DND-41 (cell line): ENCODE measurements around the gene CYB561.

Experiments
- ATAC-seq: fragments of 200-7000 bp; cut with Tn5 transposase; 3 replicates; pipeline ENCODE4 v1.9.1; 2021; ENCODE audit warnings: low read depth; ENCODE audit not compliant: insufficient read depth
- DNase-seq: peaks from one replicate; pipeline ENCODE4 v3.0.0-alpha.2; 2020
- H2AFZ ChIP-seq: 2 replicates; pipeline ENCODE4 v1.6.0; 2012; ENCODE audit warnings: low read depth, low read length
- H3K27ac ChIP-seq: 2 replicates; pipeline ENCODE4 v1.5.1; 2012; ENCODE audit warnings: low read length, inconsistent platforms
- H3K27me3 ChIP-seq: fragments of 200-600 bp; sonication (generic); 2 replicates; pipeline ENCODE4 v1.6.0; 2012; ENCODE audit warnings: low read length, mild to moderate bottlenecking, inconsistent platforms; ENCODE audit not compliant: insufficient read depth, poor library complexity
- H3K36me3 ChIP-seq: 2 replicates; pipeline ENCODE4 v1.5.1; 2012; ENCODE audit warnings: low read length, inconsistent platforms; ENCODE audit not compliant: insufficient read depth
- H3K4me1 ChIP-seq: 2 replicates; pipeline ENCODE4 v1.5.1; 2012; ENCODE audit warnings: mild to moderate bottlenecking, low read length; ENCODE audit not compliant: insufficient read depth
- H3K4me2 ChIP-seq: 2 replicates; pipeline ENCODE4 v1.6.0; 2012; ENCODE audit warnings: mild to moderate bottlenecking, moderate library complexity, low read length, inconsistent platforms; ENCODE audit not compliant: insufficient read depth
- H3K4me3 ChIP-seq, 2 experiments: fragments of 200-600 bp in 1 of 2; shearing (Covaris generic) in 1 of 2; 2 replicates each; pipeline ENCODE4 v1.5.1; 2012 to 2016; ENCODE audit warnings: inconsistent platforms in 2 of 2, low read length in 2 of 2, mild to moderate bottlenecking in 2 of 2, low read depth in 1 of 2, moderate library complexity in 1 of 2
- H3K79me2 ChIP-seq: 2 replicates; pipeline ENCODE4 v1.6.0; 2012; ENCODE audit warnings: low read length, inconsistent platforms; ENCODE audit not compliant: insufficient read depth
- H3K9ac ChIP-seq: 2 replicates; pipeline ENCODE4 v1.6.0; 2012; ENCODE audit warnings: low read depth, mild to moderate bottlenecking, inconsistent platforms, low read length, moderate library complexity
- H3K9me3 ChIP-seq: 2 replicates; pipeline ENCODE4 v1.5.1; 2012; ENCODE audit warnings: low read length, moderate library complexity, mild to moderate bottlenecking, inconsistent platforms; ENCODE audit not compliant: insufficient read depth, severe bottlenecking
- H4K20me1 ChIP-seq: 2 replicates; pipeline ENCODE4 v1.6.0; 2012; ENCODE audit warnings: low read length; ENCODE audit not compliant: insufficient read depth
- EZH2 ChIP-seq: IDR thresholded peaks from 3 replicates; pipeline ENCODE4 v1.6.1; 2012; ENCODE audit warnings: borderline replicate concordance, low read depth, mild to moderate bottlenecking, moderate library complexity, low read length, inconsistent platforms; ENCODE audit not compliant: severe bottlenecking
- TF ChIP-seq, protein P1 (sequence below): IDR thresholded peaks from 2 replicates; pipeline ENCODE4 v1.5.1; 2012; ENCODE audit warnings: borderline replicate concordance, low read length, moderate library complexity, mild to moderate bottlenecking; ENCODE audit not compliant: poor library complexity, severe bottlenecking; ENCODE audit errors: extremely low read depth

The CYB561 gene

DNA sequence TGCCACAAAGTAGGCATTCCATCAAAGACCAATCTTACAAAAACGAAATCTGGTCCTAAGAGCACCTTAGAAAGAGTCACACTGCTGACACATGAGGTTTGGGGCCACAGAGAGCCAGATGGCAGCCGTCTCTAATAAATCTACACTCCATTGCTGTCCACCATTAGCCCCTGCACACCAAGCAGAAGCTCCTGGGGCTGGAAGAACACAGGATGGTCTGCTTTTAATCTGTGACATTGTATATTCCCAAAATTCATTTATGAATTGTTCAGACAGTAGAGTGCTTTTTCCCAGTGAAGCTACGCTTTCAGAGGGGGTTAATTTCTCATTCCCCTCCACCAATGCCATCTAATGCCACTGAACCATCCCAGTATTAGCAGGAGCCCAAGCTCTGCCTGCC, 1.6 kb downstream of the CYB561 start:
- Histone ChIP-seq H2AFZ (no peak overlapping the region), H3K9ac (no peak overlapping the region), H3K4me3 (no peak overlapping the region), H3K36me3 (no peaks in the 10 kb centered on the region), H3K9me3 (no peaks in the 10 kb centered on the region), H3K4me2 (no peak overlapping the region), H3K27me3 (no peaks in the 10 kb centered on the region), H4K20me1 (no peaks in the 10 kb centered on the region), H3K27ac (no peak overlapping the region), H3K4me1 (peaks cover 6% of the 10 kb centered on the region), H3K79me2 (no peaks in the 10 kb centered on the region)
- TF ChIP-seq, protein P1, sequence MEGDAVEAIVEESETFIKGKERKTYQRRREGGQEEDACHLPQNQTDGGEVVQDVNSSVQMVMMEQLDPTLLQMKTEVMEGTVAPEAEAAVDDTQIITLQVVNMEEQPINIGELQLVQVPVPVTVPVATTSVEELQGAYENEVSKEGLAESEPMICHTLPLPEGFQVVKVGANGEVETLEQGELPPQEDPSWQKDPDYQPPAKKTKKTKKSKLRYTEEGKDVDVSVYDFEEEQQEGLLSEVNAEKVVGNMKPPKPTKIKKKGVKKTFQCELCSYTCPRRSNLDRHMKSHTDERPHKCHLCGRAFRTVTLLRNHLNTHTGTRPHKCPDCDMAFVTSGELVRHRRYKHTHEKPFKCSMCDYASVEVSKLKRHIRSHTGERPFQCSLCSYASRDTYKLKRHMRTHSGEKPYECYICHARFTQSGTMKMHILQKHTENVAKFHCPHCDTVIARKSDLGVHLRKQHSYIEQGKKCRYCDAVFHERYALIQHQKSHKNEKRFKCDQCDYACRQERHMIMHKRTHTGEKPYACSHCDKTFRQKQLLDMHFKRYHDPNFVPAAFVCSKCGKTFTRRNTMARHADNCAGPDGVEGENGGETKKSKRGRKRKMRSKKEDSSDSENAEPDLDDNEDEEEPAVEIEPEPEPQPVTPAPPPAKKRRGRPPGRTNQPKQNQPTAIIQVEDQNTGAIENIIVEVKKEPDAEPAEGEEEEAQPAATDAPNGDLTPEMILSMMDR: no peak
- TF ChIP-seq EZH2: no peak
- ATAC-seq (no peak), DNase-seq (no peak)

DNA sequence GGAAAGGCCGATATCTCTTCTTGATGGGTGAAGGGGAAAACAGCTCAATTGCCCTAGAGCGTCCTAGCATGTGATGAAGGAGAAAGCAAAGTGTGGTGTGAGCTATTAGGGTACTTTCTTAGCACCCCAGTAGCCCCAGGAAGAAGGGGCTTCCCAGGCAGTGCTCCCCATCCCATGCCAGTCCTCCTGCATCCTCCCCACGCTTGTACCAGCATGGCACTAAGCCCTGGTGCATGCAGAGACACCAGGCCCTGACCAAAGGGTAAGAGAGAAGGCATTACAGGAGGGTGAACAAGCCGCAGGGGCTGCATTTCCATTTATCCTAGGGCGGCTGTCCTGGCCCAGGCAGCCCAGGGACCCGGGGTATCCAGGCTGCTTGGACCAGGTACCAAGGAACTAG, 3.1 kb downstream of the CYB561 start:
- no peak for TF ChIP-seq EZH2
- TF ChIP-seq, protein P1: no peak
- Histone ChIP-seq H3K9ac (no peak overlapping the region), H3K9me3 (no peaks in the 10 kb centered on the region), H3K4me1 (peaks cover 7% of the 10 kb centered on the region), H3K27me3 (no peaks in the 10 kb centered on the region), H3K4me2 (no peak overlapping the region), H3K79me2 (no peaks in the 10 kb centered on the region), H2AFZ (no peak overlapping the region), H4K20me1 (no peaks in the 10 kb centered on the region), H3K27ac (no peak overlapping the region), H3K4me3 (no peak overlapping the region), H3K36me3 (no peaks in the 10 kb centered on the region)
- ATAC-seq (no peak), DNase-seq (no peak)

DNA sequence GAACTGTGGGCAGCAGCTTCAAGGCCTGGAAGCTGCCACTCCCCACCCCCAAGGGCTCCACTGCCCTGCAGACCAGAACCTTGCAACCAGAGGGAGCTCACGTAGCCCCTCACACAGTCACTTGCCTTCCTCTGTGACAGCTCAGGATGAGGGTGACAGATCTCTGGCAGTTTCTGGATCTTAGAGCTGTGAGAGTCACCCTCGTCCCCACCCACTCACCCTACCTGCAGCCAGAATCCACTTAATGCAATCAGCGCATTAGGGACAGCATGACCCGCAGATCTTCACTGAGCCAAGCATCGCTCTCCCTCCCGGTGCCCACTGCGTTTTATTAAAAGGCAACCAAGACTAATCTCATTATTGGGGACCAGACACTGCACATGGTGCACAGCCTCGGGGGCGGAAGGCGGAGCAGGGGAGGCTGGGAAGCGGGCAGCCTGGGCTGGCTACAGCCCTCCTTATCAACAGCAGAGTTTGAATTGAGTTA, 3.5 kb downstream of the CYB561 start:
- no peaks in the 10 kb centered on the region for H3K79me2 ChIP-seq
- TF ChIP-seq, protein P1: peak; percentile 31
- no peak for TF ChIP-seq EZH2
- H3K27me3 ChIP-seq: no peaks in the 10 kb centered on the region
- no peak overlapping the region for H3K9ac ChIP-seq
- no peaks in the 10 kb centered on the region for H3K9me3 ChIP-seq
- no peaks in the 10 kb centered on the region for H4K20me1 ChIP-seq
- no peaks in the 10 kb centered on the region for H3K36me3 ChIP-seq
- DNase-seq (no peak), ATAC-seq (no peak)
- no peak overlapping the region for H3K27ac ChIP-seq
- peaks cover 7% of the 10 kb centered on the region for H3K4me1 ChIP-seq
- no peak overlapping the region for H3K4me2 ChIP-seq
- no peak overlapping the region for H3K4me3 ChIP-seq
- H2AFZ ChIP-seq: no peak overlapping the region

DNA sequence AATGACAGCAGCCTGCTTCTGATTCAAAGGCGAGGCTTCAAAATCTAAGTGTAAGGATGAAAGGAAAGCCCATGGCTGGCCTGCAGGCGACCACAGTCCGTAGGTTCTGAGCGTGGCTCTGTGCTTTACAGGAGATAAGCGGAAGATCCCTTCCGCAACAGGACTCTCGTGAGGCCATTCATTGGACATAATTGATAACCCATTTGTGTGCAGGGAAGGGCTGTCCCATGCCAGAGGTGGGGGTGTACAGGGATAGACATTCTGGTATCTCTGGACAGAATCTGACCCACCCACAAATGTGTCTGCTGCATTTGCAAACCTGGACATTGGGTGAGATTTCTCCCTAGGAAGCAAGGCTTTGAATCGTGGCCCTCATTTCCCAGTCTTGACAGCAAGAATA, 4.0 kb downstream of the CYB561 start:
- ATAC-seq (no peak), DNase-seq (no peak)
- no peaks in the 10 kb centered on the region for H3K79me2 ChIP-seq
- no peak overlapping the region for H3K27ac ChIP-seq
- TF ChIP-seq, protein P1: no peak
- TF ChIP-seq EZH2: no peak
- peaks cover 7% of the 10 kb centered on the region for H3K4me1 ChIP-seq
- H3K4me3 ChIP-seq: no peak overlapping the region
- no peaks in the 10 kb centered on the region for H3K9me3 ChIP-seq
- H4K20me1 ChIP-seq: no peaks in the 10 kb centered on the region
- H3K4me2 ChIP-seq: no peak overlapping the region
- H3K27me3 ChIP-seq: no peaks in the 10 kb centered on the region
- H3K9ac ChIP-seq: no peak overlapping the region
- no peaks in the 10 kb centered on the region for H3K36me3 ChIP-seq
- H2AFZ ChIP-seq: no peak overlapping the region
